GM18505 (cell line): Measurements from ENCODE around the gene SMCO3.
A peak's percentile ranks its signal among the peaks of the same experiment; 100 is the strongest.

ENCODE experiments used
- ATAC-seq: cut with Tn5 transposase; IDR thresholded peaks from one replicate; pipeline ENCODE4 v1.9.1; 2021; ENCODE audit not compliant: unreplicated experiment
- POLR2A ChIP-seq: IDR thresholded peaks from 4 replicates; pipeline ENCODE4 v1.6.1; 2011; ENCODE audit warnings: borderline replicate concordance; ENCODE audit not compliant: insufficient read depth, insufficient read length; ENCODE audit errors: extremely low read depth

Gene SMCO3

DNA sequence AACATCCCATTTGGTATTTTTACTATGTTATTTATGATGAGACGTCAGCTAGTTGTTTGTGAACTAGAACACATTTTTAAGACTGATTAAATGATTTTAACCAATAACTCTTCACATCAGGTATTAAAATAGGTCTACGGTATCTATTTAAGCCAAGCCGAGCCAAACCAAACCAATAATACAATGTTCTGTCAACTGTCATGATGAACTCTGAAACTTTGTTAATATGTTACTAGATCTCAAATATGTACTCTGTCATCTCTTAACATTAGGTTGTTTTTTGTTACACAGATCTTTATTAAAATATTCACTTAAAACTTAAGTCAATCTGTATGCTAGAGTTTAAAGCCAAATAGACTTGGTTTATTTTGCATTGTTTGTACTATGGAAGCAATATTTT lies 28.3 kb upstream of the SMCO3 start:
- TF ChIP-seq POLR2A = no peak
- ATAC-seq = no peak

- TF ChIP-seq POLR2A = no peak
- no peak for ATAC-seq
These were observed 27.8 kb upstream of the SMCO3 start for GRCh38 chr12:14841761-14842160.

DNA sequence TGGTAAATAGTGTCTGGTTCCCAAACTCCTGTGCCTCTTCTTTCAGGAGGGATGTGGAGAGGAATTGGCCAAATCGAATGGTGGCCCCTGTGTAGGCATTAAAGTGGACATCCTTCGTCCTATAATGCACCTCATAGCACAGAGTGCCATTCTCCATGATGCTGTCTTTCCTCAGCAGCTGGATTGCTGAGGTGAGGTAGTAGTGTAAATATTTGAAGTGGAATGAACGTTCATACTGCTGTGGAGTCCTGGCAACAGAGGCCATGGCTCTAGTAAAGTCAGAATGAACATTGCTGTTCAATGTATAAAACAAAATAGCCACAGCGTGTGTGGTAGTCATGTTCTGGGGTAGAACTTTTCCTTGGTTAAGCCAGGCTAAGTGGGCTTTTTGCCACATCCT lies 26.6 kb upstream of the SMCO3 start:
- TF ChIP-seq POLR2A = no peak
- ATAC-seq = no peak

DNA sequence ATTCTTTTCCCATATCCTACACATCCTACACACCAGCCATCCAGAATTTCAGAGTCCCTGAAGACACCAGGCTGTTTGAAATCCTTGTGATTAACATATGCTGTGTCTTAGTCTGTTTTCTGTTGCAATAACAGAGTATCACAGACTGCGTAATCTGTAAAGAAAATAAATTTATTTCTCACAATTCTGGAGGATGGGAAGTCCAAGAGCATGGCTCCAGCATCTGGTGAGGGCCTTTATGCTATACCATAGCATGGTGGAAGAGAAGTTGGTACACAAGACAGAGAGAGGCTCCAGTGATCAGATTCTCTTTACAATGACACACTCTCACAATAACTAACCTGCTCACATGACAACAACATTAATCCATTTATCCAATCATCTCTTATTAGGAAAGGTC lies 25.3 kb upstream of the SMCO3 start:
- no peak for ATAC-seq
- no peak for TF ChIP-seq POLR2A

GRCh38 chr12:14836336-14837210 lies 22.6 kb upstream of the SMCO3 start:
- no peak for ATAC-seq
- TF ChIP-seq POLR2A = no peak

GRCh38 chr12:14834509-14834908 lies 20.5 kb upstream of the SMCO3 start:
- no peak for TF ChIP-seq POLR2A
- ATAC-seq = no peak

- no peak for ATAC-seq
- TF ChIP-seq POLR2A = no peak
These were observed 20.0 kb upstream of the SMCO3 start for GRCh38 chr12:14833952-14834351.

DNA sequence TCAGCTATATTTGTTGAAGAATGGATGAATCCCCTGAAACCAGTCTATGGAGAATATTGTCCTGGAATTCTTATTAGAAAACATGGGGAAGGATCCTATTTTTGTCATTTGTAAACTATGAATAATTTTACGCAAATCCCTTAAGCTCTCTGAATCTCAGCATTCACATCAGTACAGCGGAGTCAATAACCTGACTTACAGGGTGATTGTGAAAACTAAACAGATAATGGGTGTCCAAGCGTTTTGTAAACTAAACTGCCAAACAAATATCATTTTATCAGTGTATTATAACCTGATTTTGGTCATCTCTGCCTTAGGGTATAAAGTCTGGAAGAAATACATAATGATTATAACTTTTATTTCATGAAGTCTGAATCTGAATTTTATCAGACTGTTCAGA lies 19.4 kb upstream of the SMCO3 start:
- no peak for TF ChIP-seq POLR2A
- no peak for ATAC-seq

DNA sequence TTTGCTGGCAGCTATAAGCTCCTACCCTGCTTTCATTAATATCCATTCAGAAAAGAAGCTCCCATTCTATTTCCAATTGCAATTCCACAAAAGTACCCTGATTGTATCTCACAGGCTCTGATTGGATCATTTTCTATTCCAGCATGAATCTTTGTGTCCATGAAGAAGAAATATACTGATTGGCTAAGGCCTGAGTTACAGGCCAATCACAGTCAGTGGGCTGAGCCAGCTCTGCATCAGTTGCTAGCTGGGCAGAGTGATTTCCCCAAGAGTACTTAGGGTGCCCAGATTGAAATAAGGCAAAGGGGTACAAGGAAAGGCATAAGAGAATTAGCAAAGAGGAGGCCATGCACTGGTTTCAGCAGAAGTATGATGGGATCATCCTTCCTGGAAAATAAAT lies 14.9 kb upstream of the SMCO3 start:
- no peak for TF ChIP-seq POLR2A
- ATAC-seq = peak; percentile 59

- no peak for TF ChIP-seq POLR2A
- no peak for ATAC-seq
These were observed 13.1 kb upstream of the SMCO3 start for GRCh38 chr12:14827043-14827442.

DNA sequence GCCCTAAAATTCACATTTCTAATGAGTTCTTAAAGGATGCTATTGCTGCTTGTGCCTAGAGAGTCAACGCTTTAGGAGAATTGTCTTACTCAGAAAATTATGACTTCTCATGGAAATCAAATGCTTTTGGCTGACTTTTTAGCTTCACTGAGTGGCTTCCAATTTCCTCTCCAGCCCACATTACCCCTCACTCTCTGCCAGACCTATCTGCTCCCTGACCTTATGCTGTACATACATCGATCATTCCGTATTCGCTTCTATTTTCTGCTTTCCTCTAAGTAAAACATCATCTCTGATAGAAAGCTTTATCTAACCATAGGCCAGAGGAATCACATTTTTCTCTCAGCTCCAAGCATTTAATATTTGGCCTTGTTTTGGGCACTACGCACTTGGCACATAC lies 12.5 kb upstream of the SMCO3 start:
- no peak for ATAC-seq
- TF ChIP-seq POLR2A = no peak

- TF ChIP-seq POLR2A = no peak
- no peak for ATAC-seq
These were observed 11.3 kb upstream of the SMCO3 start for GRCh38 chr12:14825256-14825655.

- ATAC-seq = no peak
- no peak for TF ChIP-seq POLR2A
These were observed 10.1 kb upstream of the SMCO3 start for GRCh38 chr12:14824012-14824634.

DNA sequence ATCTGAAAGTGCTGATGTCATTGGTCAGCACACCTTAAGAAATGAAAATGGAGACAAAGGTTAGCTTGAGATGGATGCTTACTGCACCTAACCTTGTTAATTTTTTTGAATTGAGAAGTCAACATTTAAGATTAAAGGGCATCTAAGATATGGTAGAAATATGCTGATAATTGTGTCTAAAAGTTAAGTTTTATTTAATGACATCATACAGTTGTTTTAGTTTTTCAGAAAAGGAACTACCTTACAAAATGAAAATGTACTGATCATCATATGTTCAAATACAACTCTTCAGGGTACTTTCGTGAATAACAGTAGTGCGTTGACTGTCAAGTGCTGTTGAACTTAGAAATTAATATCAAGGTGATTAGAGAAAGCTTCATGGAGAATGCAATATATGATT lies 2.5 kb downstream of the SMCO3 start:
- no peak for TF ChIP-seq POLR2A
- ATAC-seq = no peak
